Measurements from ENCODE around the gene NAT10. TPM values are rescaled to one million over a fixed set of nuclear protein-coding genes. Genes with fewer than 3 reads are reported as not detected.
"Not testable (repeated sequence)": the region's sequence is repeated elsewhere in the genome, so short reads cannot be mapped to it uniquely, and the experiment has no call there.

NAT10 gene
- total RNA-seq: 10 to 100 TPM; 22.5 to 30.6 TPM
- long read RNA-seq, full-length matches to known transcripts: 4 of 17 reads
- long read RNA-seq, partial matches to known transcripts: 11 of 17 reads
- long read RNA-seq, other reads (novel, unspliced or antisense): 2 of 17 reads

DNA sequence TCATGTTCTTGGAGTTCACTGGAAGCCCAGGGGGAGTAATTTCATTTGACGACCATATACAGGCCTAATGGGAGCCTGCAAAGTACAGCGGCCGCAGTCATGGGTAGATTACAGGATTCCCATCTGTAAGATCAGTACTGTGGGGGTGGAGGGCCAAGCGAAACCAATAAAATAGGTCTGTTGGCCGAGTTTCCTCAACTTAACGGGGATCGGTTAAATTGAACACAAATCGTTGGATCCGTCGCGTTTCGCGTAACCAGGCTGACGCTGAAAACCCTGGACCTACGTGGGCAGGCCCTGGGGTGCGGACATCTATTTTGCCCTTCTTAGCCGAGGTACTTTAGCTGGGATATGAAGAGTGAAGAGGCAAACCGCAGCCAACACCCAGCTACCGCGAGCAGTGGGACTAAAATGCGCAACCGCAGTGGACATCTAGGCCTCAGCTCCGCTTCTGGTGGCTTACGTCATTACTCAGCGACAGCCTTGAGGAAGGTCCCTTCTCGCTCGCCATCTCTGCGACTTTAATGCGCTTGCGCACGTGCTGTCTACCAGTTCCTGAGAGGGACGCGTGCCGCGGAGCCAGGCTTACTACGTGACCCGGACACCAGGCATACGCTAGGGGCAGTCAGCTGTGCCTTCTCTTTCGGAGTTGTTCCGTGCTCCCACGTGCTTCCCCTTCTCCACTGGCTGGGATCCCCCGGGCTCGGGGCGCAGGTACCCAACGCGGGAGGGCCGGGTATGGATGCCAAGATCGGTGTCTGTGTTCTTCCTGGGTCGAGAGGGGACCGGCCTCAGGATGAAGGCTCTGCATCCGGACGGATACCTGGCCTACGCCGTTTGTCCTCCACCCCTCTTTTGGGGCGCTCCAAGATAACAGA is at the start of gene NAT10:
Gene NAT10, plus strand, starts transcription at position 551 of the 878 bp plus-strand sequence. CDS start 2,597 bp downstream, outside the sequence.
- intact Hi-C loops (cut with DNase I, micrococcal nuclease): loop anchor here in 1 of 2 donors (5.0 kb wide), 1 partner anchor 53 kb away; the partner anchor contains the start of gene CAPRIN1
- DNase-seq: peak; percentile 98
- peak; percentile 93 for ATAC-seq

GRCh38 chr11:34056672-34057071 is 48.8 kb upstream of the NAT10 start:
- ATAC-seq: no peak
- no peak for DNase-seq
- intact Hi-C loops (cut with DNase I, micrococcal nuclease): no loop called here

GRCh38 chr11:34063061-34063795 is 42.2 kb upstream of the NAT10 start:
- DNase-seq (no peak), ATAC-seq (peak; percentile 65)
- intact Hi-C loops (cut with DNase I, micrococcal nuclease): no loop called here

DNA sequence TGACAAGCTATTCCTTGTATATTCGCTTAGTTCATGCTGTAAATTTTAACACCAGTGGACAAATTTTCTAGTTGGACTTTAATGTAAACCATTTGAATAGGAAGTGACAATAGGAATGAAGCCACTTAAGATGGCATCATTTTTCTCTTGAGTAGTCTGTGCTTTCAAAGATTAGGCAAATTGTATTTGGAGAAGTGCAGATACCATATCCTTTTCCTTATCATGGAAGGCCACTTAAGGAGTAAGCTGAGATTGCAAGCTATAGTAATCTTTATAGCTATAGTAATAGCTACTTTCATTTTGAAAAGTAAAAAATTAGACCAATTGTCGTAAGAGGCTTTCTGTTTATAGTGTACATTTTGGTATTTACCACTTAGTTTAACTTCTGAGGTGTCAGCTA is 41.1 kb upstream of the NAT10 start:
- DNase-seq (no peak), ATAC-seq (no peak)
- intact Hi-C loops (cut with DNase I, micrococcal nuclease): no loop called here

DNA sequence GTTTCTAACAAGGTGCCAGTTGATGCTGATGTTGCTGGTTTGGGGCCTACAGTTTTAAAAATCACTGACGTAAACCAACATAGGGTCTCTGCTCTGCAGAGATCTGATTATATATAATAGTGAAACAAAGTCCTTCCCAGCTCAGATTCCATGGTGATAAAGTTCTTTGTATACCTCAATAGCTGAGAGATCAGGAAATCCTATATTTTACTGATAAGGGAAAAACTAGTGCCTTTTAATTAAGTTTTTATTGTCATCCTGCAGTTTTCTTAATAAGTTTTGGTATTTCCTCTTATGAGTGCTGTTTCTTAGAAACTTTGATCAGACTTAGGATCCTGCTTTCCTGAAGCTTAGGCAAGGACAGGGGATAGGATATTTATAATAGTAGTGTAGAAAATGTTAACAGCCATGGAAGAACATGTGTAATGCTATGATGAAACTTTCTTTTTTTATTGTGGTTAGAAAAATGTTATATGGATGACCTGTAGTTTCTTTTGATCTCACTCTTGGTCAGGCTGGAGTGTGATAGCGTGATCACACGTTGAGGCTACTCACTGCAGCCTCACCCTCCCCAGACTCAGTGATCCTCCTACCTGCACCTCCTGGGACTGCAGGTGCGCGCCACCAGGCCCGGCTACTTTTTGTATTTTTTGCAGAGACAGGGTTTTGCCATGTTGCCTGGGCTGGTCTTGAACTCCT is 39.8 kb upstream of the NAT10 start:
- ATAC-seq (no peak), DNase-seq (no peak)
- intact Hi-C loops (cut with DNase I, micrococcal nuclease): no loop called here

GRCh38 chr11:34066766-34067165 is 38.7 kb upstream of the NAT10 start:
- DNase-seq; intact Hi-C loops (cut with DNase I, micrococcal nuclease): not testable (repeated sequence)

DNA sequence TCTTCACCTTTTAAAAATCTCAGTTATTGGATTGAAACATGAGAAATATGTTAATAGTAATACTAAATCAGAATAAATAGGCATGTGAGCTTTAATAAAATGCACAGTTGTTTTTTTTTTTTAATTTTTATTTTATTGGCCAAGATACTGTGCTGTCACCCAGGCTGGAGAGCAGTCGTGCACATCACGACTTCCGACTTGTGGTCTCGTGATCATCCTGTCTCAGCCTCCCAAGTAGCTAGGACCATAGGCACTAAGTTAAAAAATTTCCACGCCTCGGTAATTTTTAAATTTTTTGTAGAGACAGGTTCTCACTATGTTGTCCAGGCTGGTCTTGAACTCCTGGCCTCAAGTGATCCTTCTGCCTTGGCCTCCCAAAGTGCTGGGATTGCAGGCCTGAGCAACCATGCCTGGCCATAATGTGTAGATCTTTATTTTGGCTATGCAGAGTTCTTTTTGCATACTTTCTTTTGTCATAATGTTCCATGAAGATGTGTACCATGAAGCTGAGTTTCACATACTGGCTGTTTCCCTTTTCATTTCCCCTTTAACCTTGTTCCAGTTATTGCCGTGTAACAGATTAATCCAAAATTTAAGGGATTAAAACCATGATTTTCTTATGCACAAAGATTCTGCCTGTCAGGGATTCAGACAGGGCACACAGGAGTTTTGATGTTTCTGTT is 37.9 kb upstream of the NAT10 start:
- ATAC-seq: no peak
- no peak for DNase-seq
- intact Hi-C loops (cut with DNase I, micrococcal nuclease): no loop called here

More at GRCh38 chr11:34066766-34067165, 38.7 kb upstream of the NAT10 start:
- ATAC-seq: not testable (repeated sequence)

DNA sequence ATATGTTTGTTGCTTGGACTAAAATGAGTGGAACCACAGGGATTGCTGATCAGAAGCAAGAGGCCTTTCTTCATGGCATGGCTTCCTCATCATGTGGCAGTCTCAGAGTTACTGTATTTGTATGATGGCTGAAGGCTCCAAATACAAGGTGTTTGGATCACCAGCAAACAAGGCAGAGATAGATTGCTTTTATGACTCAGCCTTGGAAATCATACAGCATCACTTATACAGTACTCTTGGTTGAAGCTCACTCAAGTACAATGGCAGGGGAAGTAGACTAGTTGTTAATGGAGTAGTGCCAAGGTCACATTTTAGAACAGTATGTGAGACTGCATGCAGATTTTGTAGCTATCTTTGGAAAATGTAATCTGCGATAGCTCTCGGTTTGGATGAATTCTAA is 37.3 kb upstream of the NAT10 start:
- DNase-seq (no peak), ATAC-seq (peak; percentile 26)

GRCh38 chr11:34071306-34071705 is 34.1 kb upstream of the NAT10 start:
- DNase-seq; ATAC-seq; intact Hi-C loops (cut with DNase I, micrococcal nuclease): not testable (repeated sequence)

More for the DNA sequence above, 37.3 kb upstream of the NAT10 start:
- intact Hi-C loops (cut with DNase I, micrococcal nuclease): no loop called here

DNA sequence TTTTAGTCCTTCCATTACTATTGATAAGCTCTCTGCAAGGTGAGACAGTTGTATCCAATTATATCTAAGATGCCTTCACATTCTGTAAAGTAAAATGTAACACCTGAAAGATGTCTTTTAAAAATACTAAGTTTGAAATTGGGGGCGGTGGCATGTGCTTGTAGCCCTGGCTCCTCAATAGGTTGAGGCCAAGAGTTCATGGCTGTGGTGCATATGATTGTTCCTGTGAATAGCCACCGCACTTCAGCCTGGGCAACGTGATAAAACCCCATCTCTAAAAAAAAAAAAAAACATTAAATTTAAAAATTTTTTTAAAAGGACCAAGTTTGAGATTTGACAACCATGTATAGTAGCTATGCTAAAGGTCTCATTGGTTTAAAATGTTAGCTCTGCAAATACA is 33.4 kb upstream of the NAT10 start:
- DNase-seq: no peak
- intact Hi-C loops (cut with DNase I, micrococcal nuclease): no loop called here
- no peak for ATAC-seq

GRCh38 chr11:34072832-34073231 is 32.6 kb upstream of the NAT10 start:
- no peak for DNase-seq
- ATAC-seq: peak; percentile 53
- intact Hi-C loops (cut with DNase I, micrococcal nuclease): no loop called here

DNA sequence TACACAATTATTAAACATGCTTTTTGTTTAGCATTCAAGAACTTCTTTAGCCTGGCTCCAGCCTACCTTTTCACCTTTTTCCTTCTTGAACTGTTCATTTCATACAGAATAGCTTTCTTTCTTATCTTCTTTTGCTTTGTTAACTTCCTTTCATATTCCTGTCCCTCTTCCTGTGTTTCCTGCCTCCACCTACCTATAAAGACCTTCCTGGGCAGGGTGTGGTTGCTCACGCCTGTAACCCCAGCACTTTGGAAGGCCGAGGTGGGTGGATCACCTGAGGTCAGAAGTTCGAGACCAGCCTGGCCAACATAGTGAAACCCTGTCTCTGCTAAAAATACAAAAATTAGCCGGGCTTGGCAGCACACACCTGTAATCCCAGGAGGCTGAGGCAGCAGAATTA is 31.0 kb upstream of the NAT10 start:
- intact Hi-C loops (cut with DNase I, micrococcal nuclease): no loop called here
- DNase-seq (no peak), ATAC-seq (peak; percentile 67)

DNA sequence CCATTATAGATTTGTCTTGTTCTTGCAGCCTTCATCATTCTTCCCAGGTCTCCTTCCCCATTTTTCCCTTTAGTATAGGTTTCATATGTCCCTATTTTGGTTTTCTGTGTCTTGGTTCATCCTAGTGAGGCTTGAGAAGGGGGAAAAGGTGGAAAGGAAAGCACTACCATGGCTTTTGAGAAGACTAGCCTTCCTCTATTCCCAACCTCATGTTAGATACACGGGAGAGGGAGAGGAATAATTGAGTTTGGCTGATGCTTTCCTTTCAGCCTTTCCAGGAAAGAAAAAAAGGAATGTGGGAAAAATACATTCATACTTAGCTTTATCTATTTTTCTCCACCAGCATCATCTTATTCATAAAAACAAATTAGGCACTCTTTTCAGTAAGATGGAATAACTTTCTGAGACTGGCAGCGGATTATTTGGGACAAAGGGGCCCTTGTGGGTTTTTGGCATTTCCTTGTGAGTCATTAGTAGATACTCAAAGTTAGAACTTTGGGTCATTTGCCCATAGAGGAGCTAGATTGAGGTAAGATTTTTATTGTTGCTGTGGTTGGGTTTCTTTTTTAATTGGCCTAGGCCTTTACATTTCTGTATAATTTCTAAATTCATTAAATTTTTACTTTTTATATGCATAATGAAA is 30.1 kb upstream of the NAT10 start:
- DNase-seq (no peak), ATAC-seq (peak; percentile 31)
- intact Hi-C loops (cut with DNase I, micrococcal nuclease): no loop called here

GRCh38 chr11:34080609-34081008 is 24.8 kb upstream of the NAT10 start:
- intact Hi-C loops (cut with DNase I, micrococcal nuclease): no loop called here
- DNase-seq (no peak), ATAC-seq (no peak)

DNA sequence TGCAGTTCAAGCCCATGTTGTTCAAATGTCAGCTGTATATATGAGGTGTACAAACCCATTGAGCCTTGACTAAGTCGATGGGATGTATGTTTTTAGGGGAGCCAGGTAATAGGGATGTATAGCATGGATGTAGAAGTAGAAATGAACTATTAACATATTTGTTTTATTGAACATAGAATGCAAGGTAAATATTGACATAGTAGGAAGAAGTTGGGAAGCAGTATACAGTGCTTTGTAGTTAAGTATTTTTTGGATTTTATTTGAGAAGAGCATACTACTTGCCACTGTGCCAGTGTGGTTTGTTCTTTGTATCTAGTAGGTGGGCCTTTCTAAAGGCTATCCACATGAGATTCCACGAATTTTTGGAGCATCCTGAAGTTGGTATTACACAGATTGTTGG is 20.8 kb upstream of the NAT10 start:
- DNase-seq (no peak), ATAC-seq (no peak)
- intact Hi-C loops (cut with DNase I, micrococcal nuclease): no loop called here

GRCh38 chr11:34086554-34087283 is 18.7 kb upstream of the NAT10 start:
- no peak for DNase-seq
- intact Hi-C loops (cut with DNase I, micrococcal nuclease): no loop called here
- ATAC-seq: no peak

DNA sequence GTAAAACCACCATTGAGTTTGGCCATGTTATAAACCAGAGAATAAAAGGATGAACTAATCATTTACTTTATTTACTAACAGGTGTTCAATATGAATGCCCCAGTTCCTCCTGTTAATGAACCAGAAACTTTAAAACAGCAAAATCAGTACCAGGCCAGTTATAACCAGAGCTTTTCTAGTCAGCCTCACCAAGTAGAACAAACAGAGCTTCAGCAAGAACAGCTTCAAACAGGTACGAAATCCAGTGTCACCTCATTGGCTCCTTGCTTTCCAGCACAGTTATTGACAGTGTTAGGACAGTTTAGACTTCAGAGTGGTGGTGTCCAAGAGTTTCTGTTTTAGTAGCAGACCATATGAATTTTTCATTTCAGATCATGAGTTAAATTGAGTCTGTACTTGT is 13.6 kb upstream of the NAT10 start:
- DNase-seq: no peak
- no peak for ATAC-seq
- intact Hi-C loops (cut with DNase I, micrococcal nuclease): loop anchor here in 1 of 2 donors (10.0 kb wide), 1 partner anchor 363 kb away; no protein-coding TSS in a partner anchor
